Smooth muscle cell (in vitro differentiated cells): ENCODE results near the gene COL1A1. TPM values are rescaled to one million over a fixed set of nuclear protein-coding genes. Genes with fewer than 3 reads are reported as not detected.

ENCODE experiments used
- DNase-seq: peaks from one replicate; lab custom pipeline; 2025; ENCODE audit not compliant: unreplicated experiment; lab: John Stamatoyannopoulos, UW
- H2AFZ ChIP-seq: fragments of 200-600 bp; sonication (generic); 2 replicates; pipeline ENCODE4 v1.6.0; 2016; ENCODE audit warnings: antibody characterized with exemption, low read depth, mild to moderate bottlenecking
- H3F3A ChIP-seq: fragments of 200-600 bp; sonication (generic); 2 replicates; pipeline ENCODE4 v1.6.0; 2017; ENCODE audit warnings: antibody characterized with exemption, low read depth
- H3K27ac ChIP-seq: fragments of 200-600 bp; sonication (generic); 2 replicates; pipeline ENCODE4 v1.5.1; 2016; ENCODE audit warnings: low read depth, mild to moderate bottlenecking
- H3K27me3 ChIP-seq: fragments of 200-600 bp; sonication (generic); 2 replicates; pipeline ENCODE4 v1.6.1; 2016; ENCODE audit warnings: low read depth, mild to moderate bottlenecking
- H3K36me3 ChIP-seq: fragments of 200-600 bp; sonication (generic); 2 replicates; pipeline ENCODE4 v1.5.1; 2016; ENCODE audit warnings: low read depth
- H3K4me1 ChIP-seq: fragments of 200-600 bp; sonication (generic); 2 replicates; pipeline ENCODE4 v1.5.1; 2016; ENCODE audit warnings: low read depth
- H3K4me2 ChIP-seq: fragments of 200-600 bp; sonication (generic); 2 replicates; pipeline ENCODE4 v1.6.0; 2016; ENCODE audit warnings: mild to moderate bottlenecking
- H3K4me3 ChIP-seq: fragments of 200-600 bp; sonication (generic); 2 replicates; pipeline ENCODE4 v1.5.1; 2016; ENCODE audit warnings: mild to moderate bottlenecking
- H3K79me2 ChIP-seq: fragments of 200-600 bp; sonication (generic); 2 replicates; pipeline ENCODE4 v1.6.0; 2016; ENCODE audit warnings: low read depth, mild to moderate bottlenecking
- H3K9ac ChIP-seq: fragments of 200-600 bp; sonication (generic); 2 replicates; pipeline ENCODE4 v1.6.0; 2016; ENCODE audit warnings: low read depth
- H3K9me3 ChIP-seq: fragments of 200-600 bp; sonication (generic); replicated peaks from 2 replicates; pipeline ENCODE4 v1.5.1; 2016; ENCODE audit warnings: low read depth
- H4K20me1 ChIP-seq: fragments of 200-600 bp; sonication (generic); 2 replicates; pipeline ENCODE4 v1.6.0; 2016; ENCODE audit warnings: low read depth
- WGBS: methylation state at CpG from one replicate; pipeline ENCODE4 v1.1.7; 2016; ENCODE audit warnings: low lambda C conversion rate; 5-methylcytosine and 5-hydroxymethylcytosine counted together
- polyA plus RNA-seq: library from polyadenylated mRNA; unstranded; fragments of >200 nt; fragmentation: Nextera tagmentation; extraction: Ambion mirVana; gene quantifications from 2 replicates; pipeline ENCODE4 v1.2.1, GENCODE V29; 2016
- total RNA-seq: library from RNA; depleted of rRNA; stranded (reverse); fragments of >200 nt; gene quantifications from 2 replicates; pipeline ENCODE4 v1.2.3, GENCODE V29; 2014
- TF ChIP-seq, protein P1 (sequence below): fragments of 200-600 bp; sonication (generic); IDR thresholded peaks from 2 replicates; pipeline ENCODE4 v1.5.1; 2017; ENCODE audit warnings: borderline replicate concordance, mild to moderate bottlenecking, antibody characterized with exemption; ENCODE audit not compliant: insufficient read depth, poor library complexity, severe bottlenecking

COL1A1 gene
- total and polyA plus RNA-seq, 2 experiments from 2014 or later: 4,141 to 25,649 TPM

DNA sequence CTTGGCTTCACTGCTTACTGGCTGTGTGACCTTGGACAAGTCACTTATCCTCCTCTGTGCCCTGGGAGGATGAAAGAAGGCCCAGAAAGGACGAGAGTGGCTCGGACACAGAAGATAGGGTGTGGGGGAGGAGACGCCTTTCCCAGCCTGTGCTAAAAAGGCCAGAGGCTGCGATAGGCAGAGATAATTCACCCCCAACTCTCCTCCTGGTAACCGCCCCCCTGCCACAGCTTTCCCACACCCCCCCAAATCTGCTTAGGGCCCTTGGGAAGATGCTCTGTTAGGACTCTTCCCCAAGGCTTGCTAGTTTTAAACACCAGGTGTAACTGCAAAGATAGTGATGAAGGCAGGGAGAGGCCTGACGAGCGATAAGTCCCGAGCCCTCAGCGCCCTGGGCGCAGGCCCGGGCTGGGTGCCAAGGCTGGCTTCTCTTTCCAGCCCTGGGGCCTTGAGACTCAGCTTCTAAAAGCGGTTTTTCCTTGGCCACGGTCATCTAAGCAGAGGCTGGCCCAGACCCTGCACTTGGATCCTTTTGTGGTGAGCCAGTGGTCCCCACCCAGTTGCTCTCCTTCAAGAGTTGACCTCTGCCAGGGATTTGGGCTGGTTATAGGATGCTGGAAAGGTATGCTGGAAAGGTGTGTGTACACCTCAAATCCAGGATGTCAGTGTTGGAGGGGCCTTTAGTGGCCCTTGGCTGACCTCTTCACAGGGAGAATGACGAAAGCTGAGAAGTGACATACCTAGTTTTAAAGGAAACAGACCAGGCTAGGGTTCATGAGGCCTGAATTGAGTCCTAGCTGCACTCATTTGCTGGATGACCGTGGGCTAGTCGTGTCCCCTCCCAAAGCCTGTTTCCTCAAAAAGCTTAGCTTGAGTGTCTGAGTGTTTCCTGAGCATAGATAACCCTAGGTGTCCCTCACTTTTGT, 47.5 kb downstream of the COL1A1 start:
- H3K27ac ChIP-seq: no peak overlapping the region
- 93% methylated on average over 16 of the region's 16 CpGs for WGBS

DNA sequence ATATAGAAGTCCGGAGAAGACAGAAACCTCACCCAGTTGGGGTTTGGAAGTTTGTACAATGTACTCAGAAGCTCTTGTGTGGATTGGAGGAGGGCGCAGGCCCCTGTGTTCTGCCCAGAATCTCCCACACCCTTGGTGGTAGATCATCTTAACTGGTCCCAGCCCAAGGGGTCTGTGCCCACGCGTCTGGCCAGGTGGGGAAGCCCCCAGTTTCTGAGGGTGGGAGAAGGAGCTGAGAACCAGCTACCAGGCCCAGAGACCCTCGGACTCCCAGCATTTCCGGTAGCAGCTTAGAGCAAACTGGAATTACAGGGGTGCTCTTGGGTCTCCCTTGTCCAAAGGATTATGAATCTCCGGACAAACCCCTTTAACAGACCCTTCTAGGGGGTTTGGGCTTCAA, 48.7 kb downstream of the COL1A1 start:
- H3K27me3 ChIP-seq: no peaks in the 10 kb centered on the region
- no peak overlapping the region for H3K4me3 ChIP-seq
- H4K20me1 ChIP-seq: peaks cover 22% of the 10 kb centered on the region
- H2AFZ ChIP-seq: no peak overlapping the region
- H3K36me3 ChIP-seq: no peaks in the 10 kb centered on the region
- H3K9me3 ChIP-seq: no peaks in the 10 kb centered on the region
- H3K79me2 ChIP-seq: peaks cover 31% of the 10 kb centered on the region
- peak overlapping the region; percentile 98 for H3K4me2 ChIP-seq
- H3K4me1 ChIP-seq: peaks cover 21% of the 10 kb centered on the region
- TF ChIP-seq, protein P1, sequence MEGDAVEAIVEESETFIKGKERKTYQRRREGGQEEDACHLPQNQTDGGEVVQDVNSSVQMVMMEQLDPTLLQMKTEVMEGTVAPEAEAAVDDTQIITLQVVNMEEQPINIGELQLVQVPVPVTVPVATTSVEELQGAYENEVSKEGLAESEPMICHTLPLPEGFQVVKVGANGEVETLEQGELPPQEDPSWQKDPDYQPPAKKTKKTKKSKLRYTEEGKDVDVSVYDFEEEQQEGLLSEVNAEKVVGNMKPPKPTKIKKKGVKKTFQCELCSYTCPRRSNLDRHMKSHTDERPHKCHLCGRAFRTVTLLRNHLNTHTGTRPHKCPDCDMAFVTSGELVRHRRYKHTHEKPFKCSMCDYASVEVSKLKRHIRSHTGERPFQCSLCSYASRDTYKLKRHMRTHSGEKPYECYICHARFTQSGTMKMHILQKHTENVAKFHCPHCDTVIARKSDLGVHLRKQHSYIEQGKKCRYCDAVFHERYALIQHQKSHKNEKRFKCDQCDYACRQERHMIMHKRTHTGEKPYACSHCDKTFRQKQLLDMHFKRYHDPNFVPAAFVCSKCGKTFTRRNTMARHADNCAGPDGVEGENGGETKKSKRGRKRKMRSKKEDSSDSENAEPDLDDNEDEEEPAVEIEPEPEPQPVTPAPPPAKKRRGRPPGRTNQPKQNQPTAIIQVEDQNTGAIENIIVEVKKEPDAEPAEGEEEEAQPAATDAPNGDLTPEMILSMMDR: no peak
- no peak overlapping the region for H3K9ac ChIP-seq
- DNase-seq: no peak
- no peak overlapping the region for H3K27ac ChIP-seq
- peaks cover 12% of the 10 kb centered on the region for H3F3A ChIP-seq
- WGBS: 86% methylated on average over 7 of the region's 7 CpGs

More for the DNA sequence above, 47.5 kb downstream of the COL1A1 start:
- TF ChIP-seq, protein P1: no peak
- no peaks in the 10 kb centered on the region for H3K36me3 ChIP-seq
- no peak overlapping the region for H3K4me2 ChIP-seq
- peaks cover 9% of the 10 kb centered on the region for H3K4me1 ChIP-seq
- no peak for DNase-seq
- no peaks in the 10 kb centered on the region for H3K27me3 ChIP-seq
- H3F3A ChIP-seq: peaks cover 12% of the 10 kb centered on the region
- peaks cover 19% of the 10 kb centered on the region for H3K79me2 ChIP-seq
- no peak overlapping the region for H3K4me3 ChIP-seq
- no peak overlapping the region for H2AFZ ChIP-seq
- H4K20me1 ChIP-seq: peaks cover 10% of the 10 kb centered on the region
- H3K9me3 ChIP-seq: no peaks in the 10 kb centered on the region
- no peak overlapping the region for H3K9ac ChIP-seq

DNA sequence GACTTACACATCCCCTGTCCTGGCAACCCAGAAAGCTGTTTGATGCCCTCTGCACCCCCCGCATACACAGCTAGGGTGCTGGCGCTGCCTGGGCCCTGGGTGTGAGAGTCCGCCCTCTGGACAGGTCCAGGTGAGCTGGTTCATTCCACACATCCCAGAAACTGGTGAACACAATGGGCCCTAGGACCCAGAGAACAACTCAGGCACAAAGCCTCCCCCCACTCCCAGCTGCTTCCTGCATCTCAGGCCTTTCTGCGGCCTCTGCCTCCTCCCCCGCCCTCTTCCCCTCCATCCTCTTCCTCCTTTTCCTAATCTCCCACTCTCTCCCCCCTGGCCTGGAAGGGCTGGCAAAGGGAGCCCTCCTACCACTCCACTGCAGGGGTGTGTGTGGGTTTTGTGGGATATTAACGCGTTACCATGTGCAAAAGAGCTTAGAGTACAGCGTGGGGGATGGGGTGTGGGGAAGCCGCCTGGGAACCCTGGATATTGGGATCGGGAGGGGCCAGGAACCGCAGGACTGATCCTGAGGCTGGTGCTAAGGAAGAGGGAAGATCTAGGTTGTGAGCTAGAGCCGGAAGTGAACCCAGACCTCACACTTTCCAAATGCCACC, 49.4 kb downstream of the COL1A1 start:
- H3K9ac ChIP-seq: no peak overlapping the region
- H3K79me2 ChIP-seq: peaks cover 38% of the 10 kb centered on the region
- peak; percentile 62 for DNase-seq
- peak overlapping the region; percentile 99 for H3K4me3 ChIP-seq
- no peaks in the 10 kb centered on the region for H3K36me3 ChIP-seq
- peak overlapping the region; percentile 45 for H3K27ac ChIP-seq
- H3K9me3 ChIP-seq: no peaks in the 10 kb centered on the region
- H3K4me1 ChIP-seq: peaks cover 28% of the 10 kb centered on the region
- TF ChIP-seq, protein P1: no peak
- H2AFZ ChIP-seq: peak overlapping the region; percentile 35
- 2% methylated on average over 12 of the region's 12 CpGs for WGBS
- H3K27me3 ChIP-seq: no peaks in the 10 kb centered on the region
- H3F3A ChIP-seq: peaks cover 12% of the 10 kb centered on the region
- peak overlapping the region; percentile 98 for H3K4me2 ChIP-seq
- peaks cover 29% of the 10 kb centered on the region for H4K20me1 ChIP-seq
